ENCODE results near the gene DEPDC5. TPM values are rescaled to one million over a fixed set of nuclear protein-coding genes. Genes with fewer than 3 reads are reported as not detected.

DEPDC5 gene
- total RNA-seq, 4 donors from 2014 or later = 11.7 to 15.4 (median 13.3) TPM

DNA sequence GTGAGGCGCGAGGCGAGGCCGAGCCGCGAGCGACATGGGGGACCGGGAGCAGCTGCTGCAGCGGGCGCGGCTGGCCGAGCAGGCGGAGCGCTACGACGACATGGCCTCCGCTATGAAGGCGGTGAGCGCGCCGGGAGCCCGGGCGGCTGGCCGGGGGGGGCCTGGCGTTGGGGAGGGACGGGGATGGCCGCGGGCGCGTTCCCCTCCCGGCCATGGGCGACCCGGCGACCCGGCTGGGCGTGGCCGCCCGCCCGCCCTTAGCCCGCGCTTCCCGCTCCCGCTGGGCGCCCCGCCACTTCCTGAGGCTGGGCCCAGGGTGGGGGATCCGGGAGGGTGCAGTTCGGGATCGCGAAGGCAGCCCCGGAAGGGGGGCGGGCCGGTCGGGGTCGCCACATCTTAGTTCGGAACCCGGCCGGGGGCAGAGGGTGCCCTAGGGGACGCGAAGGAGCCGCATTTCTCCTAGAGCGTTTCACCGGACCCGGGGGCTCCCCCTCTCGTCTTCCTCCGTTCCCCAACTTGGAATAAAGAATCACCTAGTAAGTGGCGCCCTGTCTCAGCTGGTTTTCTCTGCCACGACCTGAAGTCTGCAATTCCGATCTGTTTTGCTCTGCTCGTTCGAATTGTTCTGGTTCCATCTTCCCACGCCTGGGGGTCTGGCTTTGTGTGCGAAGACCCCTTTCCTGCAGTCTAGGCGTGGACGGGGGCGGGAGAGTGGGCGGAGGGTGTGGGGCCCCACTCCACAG, 191.1 kb downstream of the DEPDC5 start:
- peak overlapping the region; percentile 82 for H3K4me3 ChIP-seq (ENCODE audit: low read depth, poor library complexity, severe bottlenecking)
- 0 to 1% methylated on average over 30 to 36 of the region's 76 CpGs for WGBS, 2 donors
- TF ChIP-seq, protein P1, sequence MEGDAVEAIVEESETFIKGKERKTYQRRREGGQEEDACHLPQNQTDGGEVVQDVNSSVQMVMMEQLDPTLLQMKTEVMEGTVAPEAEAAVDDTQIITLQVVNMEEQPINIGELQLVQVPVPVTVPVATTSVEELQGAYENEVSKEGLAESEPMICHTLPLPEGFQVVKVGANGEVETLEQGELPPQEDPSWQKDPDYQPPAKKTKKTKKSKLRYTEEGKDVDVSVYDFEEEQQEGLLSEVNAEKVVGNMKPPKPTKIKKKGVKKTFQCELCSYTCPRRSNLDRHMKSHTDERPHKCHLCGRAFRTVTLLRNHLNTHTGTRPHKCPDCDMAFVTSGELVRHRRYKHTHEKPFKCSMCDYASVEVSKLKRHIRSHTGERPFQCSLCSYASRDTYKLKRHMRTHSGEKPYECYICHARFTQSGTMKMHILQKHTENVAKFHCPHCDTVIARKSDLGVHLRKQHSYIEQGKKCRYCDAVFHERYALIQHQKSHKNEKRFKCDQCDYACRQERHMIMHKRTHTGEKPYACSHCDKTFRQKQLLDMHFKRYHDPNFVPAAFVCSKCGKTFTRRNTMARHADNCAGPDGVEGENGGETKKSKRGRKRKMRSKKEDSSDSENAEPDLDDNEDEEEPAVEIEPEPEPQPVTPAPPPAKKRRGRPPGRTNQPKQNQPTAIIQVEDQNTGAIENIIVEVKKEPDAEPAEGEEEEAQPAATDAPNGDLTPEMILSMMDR (IDR thresholded peaks at IDR 0.05) = no peak
- TF ChIP-seq POLR2A (IDR thresholded peaks at IDR 0.05) = no peak
- peak in 1 of 2 donors; percentile 91 for DNase-seq (ENCODE audit: low spot score in 2 of 2)
- intact Hi-C loops (cut with DNase I; ENCODE audit: low total_unique reads) = loop anchor here (10.0 kb wide), 1 partner anchor 390 kb away; no protein-coding TSS in a partner anchor

GRCh38 chr22:31945443-31945855, 191.6 kb downstream of the DEPDC5 start:
- peak overlapping the region; percentile 82 for H3K4me3 ChIP-seq (ENCODE audit: low read depth, poor library complexity, severe bottlenecking)
- 4 to 9% methylated on average over 14 to 15 of the region's 15 CpGs for WGBS, 2 donors
- intact Hi-C loops (cut with DNase I; ENCODE audit: low total_unique reads) = loop anchor here (10.0 kb wide), 1 partner anchor 391 kb away; no protein-coding TSS in a partner anchor

DNA sequence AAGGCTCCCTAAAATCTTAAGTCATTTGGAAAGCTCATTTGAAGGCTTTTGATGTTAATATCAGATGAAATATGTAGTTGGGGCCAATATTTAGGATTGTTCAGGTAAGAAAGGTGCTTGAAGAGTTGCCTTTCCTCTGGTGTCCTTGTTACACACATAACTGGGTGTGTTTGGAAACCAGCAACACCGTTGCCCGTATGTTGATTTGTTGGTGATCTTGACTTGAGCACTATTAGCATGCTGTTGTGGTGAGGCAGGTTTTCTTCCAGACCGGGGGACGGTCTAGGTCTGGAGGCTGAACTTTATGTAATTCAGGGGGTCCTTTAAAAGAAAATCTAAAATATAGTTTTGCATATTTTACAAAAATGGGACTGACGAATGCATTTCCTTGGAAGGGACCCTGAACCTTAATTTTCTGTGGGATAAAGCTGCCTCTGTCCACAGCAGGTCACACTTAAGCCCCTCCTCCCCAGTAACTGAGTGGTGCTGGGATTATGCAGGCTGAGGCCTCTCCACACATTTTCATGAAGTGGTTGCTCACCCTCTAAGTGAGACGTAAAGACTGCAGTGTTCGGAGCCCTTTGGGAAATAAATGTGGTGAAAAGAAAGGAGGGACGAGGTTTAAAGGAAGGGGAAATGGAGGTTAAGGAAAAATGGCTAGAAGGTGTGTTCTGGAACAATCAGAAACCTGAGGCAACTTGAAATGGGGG, 192.3 kb downstream of the DEPDC5 start:
- no peak for DNase-seq (ENCODE audit: low spot score in 2 of 2)
- WGBS, 2 donors = 37 to 40% methylated on average over 8 of the region's 8 CpGs
- intact Hi-C loops (cut with DNase I; ENCODE audit: low total_unique reads) = loop anchor here (10.0 kb wide), 1 partner anchor 391 kb away; no protein-coding TSS in a partner anchor
- TF ChIP-seq, protein P1 (IDR thresholded peaks at IDR 0.05) = no peak
- no peak for TF ChIP-seq POLR2A (IDR thresholded peaks at IDR 0.05)
- H3K4me3 ChIP-seq (ENCODE audit: low read depth, poor library complexity, severe bottlenecking) = peak overlapping the region; percentile 82

More at GRCh38 chr22:31945443-31945855, 191.6 kb downstream of the DEPDC5 start:
- DNase-seq (ENCODE audit: low spot score in 2 of 2) = no peak
- TF ChIP-seq, protein P1 (IDR thresholded peaks at IDR 0.05) = no peak

DNA sequence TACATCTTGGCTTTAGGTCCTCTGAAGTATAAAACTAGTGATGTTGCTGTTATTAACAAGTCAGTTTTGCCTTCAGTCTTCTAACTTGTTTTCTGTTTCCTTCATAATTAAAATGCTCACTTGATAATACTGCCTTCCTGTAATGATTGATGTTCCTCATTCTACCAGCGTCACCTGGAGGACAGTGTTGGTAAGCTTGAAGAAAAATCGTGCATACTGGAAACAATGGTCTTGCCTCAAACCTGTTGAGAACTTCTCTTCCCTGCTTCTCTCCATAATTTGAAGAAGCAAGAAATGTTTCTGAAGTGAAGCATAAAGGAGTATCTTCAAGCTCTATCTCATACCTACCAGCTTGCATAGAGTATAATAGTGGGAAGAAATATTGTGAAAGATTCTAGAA, 193.5 kb downstream of the DEPDC5 start:
- DNase-seq (ENCODE audit: low spot score in 2 of 2) = no peak
- 11 to 19% methylated on average over 2 of the region's 2 CpGs for WGBS, 2 donors
- intact Hi-C loops (cut with DNase I; ENCODE audit: low total_unique reads) = loop anchor here (10.0 kb wide), 1 partner anchor 392 kb away; no protein-coding TSS in a partner anchor
- no peak overlapping the region for H3K4me3 ChIP-seq (ENCODE audit: low read depth, poor library complexity, severe bottlenecking)
- TF ChIP-seq, protein P1 (IDR thresholded peaks at IDR 0.05) = no peak
- no peak for TF ChIP-seq POLR2A (IDR thresholded peaks at IDR 0.05)

DNA sequence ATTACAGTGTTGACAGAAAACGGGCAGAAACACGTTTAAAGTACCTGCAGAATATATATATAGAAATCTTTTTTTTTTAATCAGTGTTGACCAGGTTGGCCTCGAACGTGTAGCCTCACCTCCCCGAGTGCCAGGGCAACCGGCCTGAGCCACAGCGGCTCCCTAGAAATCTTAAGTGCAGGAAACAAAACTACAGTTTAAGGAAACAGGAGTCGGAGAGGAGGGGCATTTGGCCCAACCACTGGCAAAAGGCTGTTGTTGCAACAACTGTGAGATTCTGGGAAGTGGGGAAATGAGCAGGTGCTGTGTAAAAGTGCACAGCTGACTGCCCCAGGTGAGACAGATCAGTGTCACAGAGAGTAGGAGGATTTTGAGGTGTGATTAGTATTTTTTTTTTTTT, 194.2 kb downstream of the DEPDC5 start:
- no peak for TF ChIP-seq POLR2A (IDR thresholded peaks at IDR 0.05)
- TF ChIP-seq, protein P1 (IDR thresholded peaks at IDR 0.05) = no peak
- intact Hi-C loops (cut with DNase I; ENCODE audit: low total_unique reads) = loop anchor here (10.0 kb wide), 1 partner anchor 393 kb away; no protein-coding TSS in a partner anchor
- no peak for DNase-seq (ENCODE audit: low spot score in 2 of 2)
- 60 to 71% methylated on average over 8 of the region's 8 CpGs for WGBS, 2 donors
- no peak overlapping the region for H3K4me3 ChIP-seq (ENCODE audit: low read depth, poor library complexity, severe bottlenecking)
